K562 (cell line): ENCODE data around the gene GHDC. TPM values are rescaled to one million over a fixed set of nuclear protein-coding genes. Genes with fewer than 3 reads are reported as not detected.

ENCODE experiments used
- CREM ChIP-seq: IDR thresholded peaks from 2 replicates; pipeline ENCODE4 v1.6.1; 2014; ENCODE audit warnings: antibody characterized with exemption, low read depth
- CTBP1 ChIP-seq: fragments of 450-650 bp; IDR thresholded peaks from 2 replicates; pipeline ENCODE4 v1.6.1; 2016; ENCODE audit warnings: borderline replicate concordance
- GABPB1 ChIP-seq: sonication (generic); formaldehyde crosslinking; IDR thresholded peaks from 2 replicates; pipeline ENCODE4 v1.8.0; 2022; ENCODE audit warnings: mild to moderate bottlenecking, missing genetic modification reagents
- IRF2 ChIP-seq: sonication (generic); formaldehyde crosslinking; IDR thresholded peaks from 2 replicates; pipeline ENCODE4 v1.8.1; 2022; ENCODE audit warnings: mild to moderate bottlenecking, missing genetic modification reagents
- KDM5B ChIP-seq: fragments of 200-600 bp; sonication (generic); IDR thresholded peaks from 2 replicates; pipeline ENCODE4 v1.6.1; 2012; ENCODE audit warnings: low read depth, mild to moderate bottlenecking, moderate library complexity, low read length, control low read depth, inconsistent platforms; ENCODE audit not compliant: insufficient replicate concordance
- NR2C2 ChIP-seq, 2 experiments: fragments of 200-800 bp in 1 of 2; sonication (Bioruptor generic) in 1 of 2; sonication (generic) in 1 of 2; formaldehyde crosslinking in 1 of 2; IDR thresholded peaks; 2 replicates each; pipeline versions ENCODE4 v1.6.1 to v1.8.0; 2016 to 2022; ENCODE audit warnings: mild to moderate bottlenecking in 1 of 2, missing compliant biosample characterization in 1 of 2, missing genetic modification characterization in 1 of 2, missing genetic modification reagents in 1 of 2
- OTX1 ChIP-seq: fragments of 450-650 bp; formaldehyde crosslinking; IDR thresholded peaks from 2 replicates; pipeline ENCODE4 v1.4.0; 2022; ENCODE audit warnings: mild to moderate bottlenecking
- PPARD ChIP-seq: fragments of 250-450 bp; sonication (Bioruptor Pico); IDR thresholded peaks from 2 replicates; pipeline ENCODE4 v1.8.0; 2022; ENCODE audit warnings: inconsistent platforms, mild to moderate bottlenecking, moderate library complexity
- RCOR1 ChIP-seq, 2 experiments: IDR thresholded peaks; 2 replicates each; pipeline ENCODE4 v1.6.1; 2012; ENCODE audit warnings: low read depth in 2 of 2, low read length in 2 of 2, borderline replicate concordance in 1 of 2, improper control_type of control experiment in 1 of 2
- TBL1XR1 ChIP-seq, 2 experiments: IDR thresholded peaks; 2 replicates each; pipeline ENCODE4 v1.6.1; 2012; ENCODE audit warnings: improper control_type of control experiment in 2 of 2, low read length in 2 of 2, mild to moderate bottlenecking in 1 of 2
- U2AF1 ChIP-seq: fragments of 200-400 bp; formaldehyde crosslinking; optimal IDR thresholded peaks from 2 replicates; pipeline ENCODE3; 2017; ENCODE audit warnings: mild to moderate bottlenecking, low read depth, low read length, moderate library complexity
- XRCC5 ChIP-seq: fragments of 200-400 bp; formaldehyde crosslinking; IDR thresholded peaks from 2 replicates; pipeline ENCODE4 v1.6.1; 2017; ENCODE audit warnings: low read depth, mild to moderate bottlenecking, low read length
- ZNF274 ChIP-seq: IDR thresholded peaks from 2 replicates; pipeline ENCODE4 v1.6.1; 2011; ENCODE audit warnings: low read depth, mild to moderate bottlenecking, low read length, moderate library complexity, borderline replicate concordance
- ZNF583 ChIP-seq: fragments of 250-450 bp; sonication (Bioruptor Pico); IDR thresholded peaks from 2 replicates; pipeline ENCODE4 v1.4.0; 2020
- polyA plus RNA-seq, 8 experiments: library from polyadenylated mRNA; depleted of rRNA in 4 of 8; stranded (reverse) in 5 of 8; unstranded in 3 of 8; fragments of >200 nt; fragmentation: Nextera tagmentation in 2 of 8; fragmentation: Illumina TruSeq in 1 of 8; extraction: Ambion mirVana in 2 of 8; extraction: Trizol in 1 of 8; gene quantifications; 2 replicates each; pipeline versions ENCODE4 v1.2.1 to v1.2.3, GENCODE V29; 2011 to 2014; ENCODE audit warnings: inconsistent platforms in 1 of 8, missing spikeins in 1 of 8
- total RNA-seq, 7 experiments: library from RNA; depleted of rRNA in 6 of 7; stranded (reverse); fragments of >200 nt in 6 of 7; fragmentation: Illumina TruSeq in 2 of 7; extraction: Trizol in 2 of 7; gene quantifications; 2 replicates each; pipeline versions ENCODE4 v1.2.1 to v1.2.3, GENCODE V29; 2011 to 2021; ENCODE audit warnings: low replicate concordance in 1 of 7
- TF ChIP-seq, protein P1 (sequence below), 3 experiments: IDR thresholded peaks in 2 of 3; conservative IDR thresholded peaks in 1 of 3; 2 replicates each; pipeline ENCODE4 v1.5.1; 2011 to 2012; ENCODE audit warnings: low read length in 3 of 3, mild to moderate bottlenecking in 3 of 3, control low read depth in 2 of 3, improper control_type of control experiment in 1 of 3, inconsistent platforms in 1 of 3, low read depth in 1 of 3, mixed read lengths in 1 of 3, moderate library complexity in 1 of 3; ENCODE audit not compliant: insufficient read depth in 2 of 3
- TF ChIP-seq, protein P2 (sequence below): fragments of 450-650 bp; IDR thresholded peaks from 2 replicates; pipeline ENCODE4 v1.6.1; 2016
- TF ChIP-seq, protein P3 (sequence below): fragments of 450-650 bp; formaldehyde crosslinking; IDR thresholded peaks from 2 replicates; pipeline ENCODE4 v1.4.0; 2020; ENCODE audit warnings: mild to moderate bottlenecking
- TF ChIP-seq, protein P4 (sequence below): IDR thresholded peaks from 3 replicates; pipeline ENCODE4 v1.6.1; 2011; ENCODE audit warnings: borderline replicate concordance, mild to moderate bottlenecking; ENCODE audit not compliant: insufficient read length, insufficient read depth
- TF ChIP-seq, protein P5 (sequence below): sonication (generic); formaldehyde crosslinking; IDR thresholded peaks from 2 replicates; pipeline ENCODE4 v1.8.0; 2022; ENCODE audit warnings: missing genetic modification reagents, mild to moderate bottlenecking, moderate library complexity, borderline replicate concordance
- TF ChIP-seq, protein P6 (sequence below): fragments of 450-650 bp; formaldehyde crosslinking; IDR thresholded peaks from 2 replicates; pipeline ENCODE4 v1.4.0; 2020; ENCODE audit warnings: mild to moderate bottlenecking, moderate library complexity

Gene GHDC
- total and polyA plus RNA-seq, 9 of the 15 experiments (the other 6 are each of a cell fraction or from before 2014, with no cell fraction given), result 0.65 to 23.2 (median 11.2) TPM

DNA sequence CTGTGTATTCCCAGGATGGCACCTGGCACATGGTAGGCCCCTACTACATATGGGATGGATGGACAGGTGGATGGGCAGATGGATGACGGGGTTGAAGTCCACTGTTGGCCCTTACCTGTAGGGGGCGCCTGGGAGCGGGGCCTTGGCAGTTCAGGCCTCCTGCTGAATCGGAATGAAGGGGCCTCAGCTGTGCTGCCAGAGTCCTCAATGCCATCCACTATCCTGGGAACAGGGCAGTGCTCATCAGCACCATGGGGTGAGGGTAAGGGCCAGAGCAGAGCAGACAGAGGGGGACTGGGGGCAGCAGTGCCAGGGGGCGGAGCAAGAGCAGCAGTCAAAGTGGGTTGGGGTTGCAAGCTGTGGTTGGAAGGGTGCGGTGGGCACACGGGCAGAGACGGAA, 31.2 kb downstream of the GHDC start (continued):
- TF ChIP-seq, protein P1, sequence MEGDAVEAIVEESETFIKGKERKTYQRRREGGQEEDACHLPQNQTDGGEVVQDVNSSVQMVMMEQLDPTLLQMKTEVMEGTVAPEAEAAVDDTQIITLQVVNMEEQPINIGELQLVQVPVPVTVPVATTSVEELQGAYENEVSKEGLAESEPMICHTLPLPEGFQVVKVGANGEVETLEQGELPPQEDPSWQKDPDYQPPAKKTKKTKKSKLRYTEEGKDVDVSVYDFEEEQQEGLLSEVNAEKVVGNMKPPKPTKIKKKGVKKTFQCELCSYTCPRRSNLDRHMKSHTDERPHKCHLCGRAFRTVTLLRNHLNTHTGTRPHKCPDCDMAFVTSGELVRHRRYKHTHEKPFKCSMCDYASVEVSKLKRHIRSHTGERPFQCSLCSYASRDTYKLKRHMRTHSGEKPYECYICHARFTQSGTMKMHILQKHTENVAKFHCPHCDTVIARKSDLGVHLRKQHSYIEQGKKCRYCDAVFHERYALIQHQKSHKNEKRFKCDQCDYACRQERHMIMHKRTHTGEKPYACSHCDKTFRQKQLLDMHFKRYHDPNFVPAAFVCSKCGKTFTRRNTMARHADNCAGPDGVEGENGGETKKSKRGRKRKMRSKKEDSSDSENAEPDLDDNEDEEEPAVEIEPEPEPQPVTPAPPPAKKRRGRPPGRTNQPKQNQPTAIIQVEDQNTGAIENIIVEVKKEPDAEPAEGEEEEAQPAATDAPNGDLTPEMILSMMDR (IDR thresholded peaks at IDR 0.05 in 2 of 3, conservative IDR thresholded peaks at IDR 0.05 in 1 of 3; ENCODE audit: insufficient read depth in 2 of 3, low read depth in 1 of 3, low read length in 3 of 3), result peak; percentile 73 to 89 (median 77)
- TF ChIP-seq ZNF274 (no peak), KDM5B (no peak), CREM (peak; percentile 29; the same call in 1 of the 2 replicates), TBL1XR1 (IDR thresholded peaks at IDR 0.05; ENCODE audit: low read length in 2 of 2) (no peak), XRCC5 (0 out of 2 replicates have a peak, but pooled peaks have one; percentile 46), PPARD (no peak), IRF2 (no peak), U2AF1 (no peak), OTX1 (no peak), CTBP1 (peak; percentile 42; the same call in 1 of the 2 replicates), ZNF583 (CRISPR knock-in tag) (no peak), RCOR1 (IDR thresholded peaks at IDR 0.05; ENCODE audit: borderline replicate concordance in 1 of 2, low read depth in 2 of 2, low read length in 2 of 2) (0 out of 4 replicates have a peak, but pooled peaks of 1 of the 2 experiments have one; percentile 22), NR2C2 (CRISPR knock-in tag; IDR thresholded peaks at IDR 0.05) (no peak), NR2C2 (tag; IDR thresholded peaks at IDR 0.05) (no peak), GABPB1 (CRISPR knock-in tag) (no peak)
- TF ChIP-seq, protein P2, sequence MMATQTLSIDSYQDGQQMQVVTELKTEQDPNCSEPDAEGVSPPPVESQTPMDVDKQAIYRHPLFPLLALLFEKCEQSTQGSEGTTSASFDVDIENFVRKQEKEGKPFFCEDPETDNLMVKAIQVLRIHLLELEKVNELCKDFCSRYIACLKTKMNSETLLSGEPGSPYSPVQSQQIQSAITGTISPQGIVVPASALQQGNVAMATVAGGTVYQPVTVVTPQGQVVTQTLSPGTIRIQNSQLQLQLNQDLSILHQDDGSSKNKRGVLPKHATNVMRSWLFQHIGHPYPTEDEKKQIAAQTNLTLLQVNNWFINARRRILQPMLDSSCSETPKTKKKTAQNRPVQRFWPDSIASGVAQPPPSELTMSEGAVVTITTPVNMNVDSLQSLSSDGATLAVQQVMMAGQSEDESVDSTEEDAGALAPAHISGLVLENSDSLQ, result no peak
- TF ChIP-seq, protein P3, sequence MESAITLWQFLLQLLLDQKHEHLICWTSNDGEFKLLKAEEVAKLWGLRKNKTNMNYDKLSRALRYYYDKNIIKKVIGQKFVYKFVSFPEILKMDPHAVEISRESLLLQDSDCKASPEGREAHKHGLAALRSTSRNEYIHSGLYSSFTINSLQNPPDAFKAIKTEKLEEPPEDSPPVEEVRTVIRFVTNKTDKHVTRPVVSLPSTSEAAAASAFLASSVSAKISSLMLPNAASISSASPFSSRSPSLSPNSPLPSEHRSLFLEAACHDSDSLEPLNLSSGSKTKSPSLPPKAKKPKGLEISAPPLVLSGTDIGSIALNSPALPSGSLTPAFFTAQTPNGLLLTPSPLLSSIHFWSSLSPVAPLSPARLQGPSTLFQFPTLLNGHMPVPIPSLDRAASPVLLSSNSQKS (CRISPR knock-in tag), result no peak
- TF ChIP-seq, protein P4, sequence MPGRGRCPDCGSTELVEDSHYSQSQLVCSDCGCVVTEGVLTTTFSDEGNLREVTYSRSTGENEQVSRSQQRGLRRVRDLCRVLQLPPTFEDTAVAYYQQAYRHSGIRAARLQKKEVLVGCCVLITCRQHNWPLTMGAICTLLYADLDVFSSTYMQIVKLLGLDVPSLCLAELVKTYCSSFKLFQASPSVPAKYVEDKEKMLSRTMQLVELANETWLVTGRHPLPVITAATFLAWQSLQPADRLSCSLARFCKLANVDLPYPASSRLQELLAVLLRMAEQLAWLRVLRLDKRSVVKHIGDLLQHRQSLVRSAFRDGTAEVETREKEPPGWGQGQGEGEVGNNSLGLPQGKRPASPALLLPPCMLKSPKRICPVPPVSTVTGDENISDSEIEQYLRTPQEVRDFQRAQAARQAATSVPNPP, result no peak
- TF ChIP-seq, protein P5, sequence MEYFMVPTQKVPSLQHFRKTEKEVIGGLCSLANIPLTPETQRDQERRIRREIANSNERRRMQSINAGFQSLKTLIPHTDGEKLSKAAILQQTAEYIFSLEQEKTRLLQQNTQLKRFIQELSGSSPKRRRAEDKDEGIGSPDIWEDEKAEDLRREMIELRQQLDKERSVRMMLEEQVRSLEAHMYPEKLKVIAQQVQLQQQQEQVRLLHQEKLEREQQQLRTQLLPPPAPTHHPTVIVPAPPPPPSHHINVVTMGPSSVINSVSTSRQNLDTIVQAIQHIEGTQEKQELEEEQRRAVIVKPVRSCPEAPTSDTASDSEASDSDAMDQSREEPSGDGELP (CRISPR knock-in tag), result peak; percentile 46; the same call in 1 of the 2 replicates
- TF ChIP-seq, protein P6, sequence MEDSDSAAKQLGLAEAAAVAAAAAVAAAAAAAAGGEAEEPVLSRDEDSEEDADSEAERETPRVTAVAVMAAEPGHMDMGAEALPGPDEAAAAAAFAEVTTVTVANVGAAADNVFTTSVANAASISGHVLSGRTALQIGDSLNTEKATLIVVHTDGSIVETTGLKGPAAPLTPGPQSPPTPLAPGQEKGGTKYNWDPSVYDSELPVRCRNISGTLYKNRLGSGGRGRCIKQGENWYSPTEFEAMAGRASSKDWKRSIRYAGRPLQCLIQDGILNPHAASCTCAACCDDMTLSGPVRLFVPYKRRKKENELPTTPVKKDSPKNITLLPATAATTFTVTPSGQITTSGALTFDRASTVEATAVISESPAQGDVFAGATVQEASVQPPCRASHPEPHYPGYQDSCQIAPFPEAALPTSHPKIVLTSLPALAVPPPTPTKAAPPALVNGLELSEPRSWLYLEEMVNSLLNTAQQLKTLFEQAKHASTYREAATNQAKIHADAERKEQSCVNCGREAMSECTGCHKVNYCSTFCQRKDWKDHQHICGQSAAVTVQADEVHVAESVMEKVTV (CRISPR knock-in tag), result no peak
